Psoas muscle (tissue), 8 donors: ENCODE results near the gene ZNF500. TPM values are rescaled to one million over a fixed set of nuclear protein-coding genes. Genes with fewer than 3 reads are reported as not detected.
A peak's percentile ranks its signal among the peaks of the same experiment; 100 is the strongest.

Experiments used
- ATAC-seq, 4 donors: fragments of 200-7000 bp; cut with Tn5 transposase; one replicate each; pipeline ENCODE4 v1.9.1; 2020; ENCODE audit warnings: moderate library complexity in 3 of 4, mild to moderate bottlenecking in 2 of 4
- DNase-seq, 2 donors: peaks; one replicate each; pipeline ENCODE4 v3.0.0-alpha.2; 2020
- H3K27ac ChIP-seq: fragments of 200-600 bp; one replicate; pipeline ENCODE4 v1.8.0; 2022
- H3K27me3 ChIP-seq, 3 donors: fragments of 200-600 bp in 1 of 3; one replicate each; pipeline versions ENCODE4 v1.6.1 to v1.8.0; 2013 to 2022; ENCODE audit warnings: low read length in 2 of 3, mild to moderate bottlenecking in 2 of 3, moderate library complexity in 1 of 3; ENCODE audit not compliant: insufficient read depth in 3 of 3
- H3K36me3 ChIP-seq, 2 donors: fragments of 200-600 bp in 1 of 2; one replicate each; pipeline versions ENCODE4 v1.6.1 to v1.8.0; 2013 to 2022; ENCODE audit warnings: low read depth in 1 of 2, mild to moderate bottlenecking in 1 of 2, moderate library complexity in 1 of 2; ENCODE audit not compliant: insufficient read depth in 1 of 2
- H3K4me1 ChIP-seq: fragments of 200-600 bp; one replicate; pipeline ENCODE4 v1.8.0; 2022
- H3K4me3 ChIP-seq: fragments of 200-600 bp; one replicate; pipeline ENCODE4 v1.8.0; 2022; ENCODE audit warnings: mild to moderate bottlenecking
- H3K9me3 ChIP-seq: fragments of 200-600 bp; one replicate; pipeline ENCODE4 v1.8.0; 2022
- WGBS, 3 donors: extraction: QIAGEN DNeasy Blood & Tissue Kit; methylation state at CpG; one replicate each; pipeline versions ENCODE4 v1.1.6 to v1.1.7; 2013; 5-methylcytosine and 5-hydroxymethylcytosine counted together
- intact Hi-C, 2 donors: fragments of 100-400 bp; cut with DNase I; formaldehyde crosslinking; loops; one replicate each; pipeline versions ENCODE4 v1.11.0 to v1.14.2; 2022
- polyA plus RNA-seq, 3 donors: library from polyadenylated mRNA; stranded (reverse); fragments of 200-250 nt; gene quantifications; one replicate each; pipeline ENCODE4 v1.2.3, GENCODE V29; 2013
- total RNA-seq, 4 donors: library from RNA; stranded (reverse); fragmentation: NEBNext Ultra II Directional in 2 of 4; extraction: Animal tissue kit (Norgen Biotek cat#: 25700) in 2 of 4; gene quantifications; one replicate each; pipeline versions ENCODE4 v1.2.1 to v1.2.4, GENCODE V29; 2021 to 2023
- TF ChIP-seq, protein P1 (sequence below): fragments of 200-600 bp; IDR thresholded peaks from one replicate; pipeline ENCODE4 v1.8.0; 2022; ENCODE audit warnings: antibody characterized with exemption
- donor health status: healthy with polysubstance abuse.
- donor health status: DM: no; HTN: no; CAD: no; lungs with moderate emphysema.
- donor health status: Bipolar disorder and iron deficiency.
- donor health status: healthy.
- donor health status: DM: yes; HTN: yes; CAD: no.
- donor health status: DM: no; HTN: no; CAD: no.
- donor health status: DM: no; HTN: no; CAD: no.
- donor health status: DM: yes; HTN: yes; CAD: no.

Gene ZNF500
- total and polyA plus RNA-seq, 7 donors, result 3.7 to 8.9 (median 7.0) TPM

DNA sequence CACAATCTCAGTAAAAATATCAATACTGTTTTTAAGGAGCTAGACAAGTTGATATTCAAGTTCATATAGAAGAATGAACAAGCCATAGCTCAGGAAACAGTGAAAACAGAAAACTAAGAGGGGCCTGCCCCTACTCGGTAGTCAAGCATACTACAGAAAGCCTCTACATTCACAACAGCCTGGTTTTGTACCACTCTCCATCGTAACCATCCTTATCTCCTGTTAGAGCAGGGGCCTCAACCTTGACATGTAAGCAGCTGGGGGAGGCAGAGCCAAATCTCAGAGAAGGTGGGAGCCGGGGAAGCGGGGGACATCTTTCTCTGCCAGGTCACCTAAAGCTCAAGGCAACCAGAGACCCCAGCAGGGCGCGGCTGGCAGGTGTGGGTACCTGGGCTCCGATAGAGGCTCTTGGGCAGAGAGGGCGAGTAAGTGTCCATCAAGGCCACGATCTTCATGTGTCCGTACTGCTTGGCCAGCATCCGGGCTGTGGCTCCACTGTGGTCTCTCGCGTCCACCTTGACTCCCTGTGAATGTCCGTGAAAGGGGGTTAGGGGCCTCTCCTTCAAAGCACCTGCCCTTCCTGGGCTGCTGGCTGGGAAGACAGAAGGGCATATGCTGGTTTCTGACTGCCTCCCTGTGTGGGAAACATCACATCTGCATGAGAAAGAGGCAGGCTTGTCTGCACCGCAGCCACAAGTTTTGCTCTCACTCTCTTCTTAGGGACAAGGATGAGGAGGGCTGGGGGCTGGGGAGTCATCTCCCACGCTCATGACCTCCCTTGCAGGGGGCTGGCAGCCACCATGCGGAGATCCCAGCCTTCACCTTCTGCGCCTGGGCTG, 53.1 kb downstream of the ZNF500 start:
- TF ChIP-seq, protein P1, sequence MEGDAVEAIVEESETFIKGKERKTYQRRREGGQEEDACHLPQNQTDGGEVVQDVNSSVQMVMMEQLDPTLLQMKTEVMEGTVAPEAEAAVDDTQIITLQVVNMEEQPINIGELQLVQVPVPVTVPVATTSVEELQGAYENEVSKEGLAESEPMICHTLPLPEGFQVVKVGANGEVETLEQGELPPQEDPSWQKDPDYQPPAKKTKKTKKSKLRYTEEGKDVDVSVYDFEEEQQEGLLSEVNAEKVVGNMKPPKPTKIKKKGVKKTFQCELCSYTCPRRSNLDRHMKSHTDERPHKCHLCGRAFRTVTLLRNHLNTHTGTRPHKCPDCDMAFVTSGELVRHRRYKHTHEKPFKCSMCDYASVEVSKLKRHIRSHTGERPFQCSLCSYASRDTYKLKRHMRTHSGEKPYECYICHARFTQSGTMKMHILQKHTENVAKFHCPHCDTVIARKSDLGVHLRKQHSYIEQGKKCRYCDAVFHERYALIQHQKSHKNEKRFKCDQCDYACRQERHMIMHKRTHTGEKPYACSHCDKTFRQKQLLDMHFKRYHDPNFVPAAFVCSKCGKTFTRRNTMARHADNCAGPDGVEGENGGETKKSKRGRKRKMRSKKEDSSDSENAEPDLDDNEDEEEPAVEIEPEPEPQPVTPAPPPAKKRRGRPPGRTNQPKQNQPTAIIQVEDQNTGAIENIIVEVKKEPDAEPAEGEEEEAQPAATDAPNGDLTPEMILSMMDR, result no peak
- no peaks in the 10 kb centered on the region for H3K9me3 ChIP-seq
- H3K27ac ChIP-seq, result no peak overlapping the region
- WGBS, 3 donors, result 85 to 88% (median 87%) methylated on average over 18 of the region's 18 CpGs
- H3K36me3 ChIP-seq, result peaks cover 2 to 70% of the 10 kb centered on the region in 2 donors
- DNase-seq (peak in 1 of 2 donors; percentile 23), ATAC-seq (no peak)
- no peaks in the 10 kb centered on the region for H3K27me3 ChIP-seq
- H3K4me3 ChIP-seq, result no peak overlapping the region
- H3K4me1 ChIP-seq, result no peaks in the 10 kb centered on the region
- intact Hi-C loops, result no loop called here

DNA sequence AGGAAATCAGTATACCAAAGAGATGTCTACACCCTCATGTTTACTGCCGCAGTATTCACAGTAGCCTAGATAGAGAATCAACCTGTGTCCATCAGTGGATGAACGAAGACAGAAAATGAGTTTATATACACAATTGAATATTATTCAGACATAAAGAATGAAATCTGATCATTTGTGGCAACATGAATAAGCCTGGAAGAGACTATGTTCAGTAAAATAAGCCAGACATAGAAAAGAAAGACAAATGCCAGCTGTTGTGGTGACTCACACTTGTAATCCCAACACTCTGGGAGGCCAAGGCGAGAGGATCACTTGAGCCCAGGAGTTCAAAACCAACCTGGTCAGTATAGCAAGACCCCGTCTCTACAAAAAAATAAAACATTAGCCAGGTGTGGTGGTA, 57.5 kb downstream of the ZNF500 start:
- Histone ChIP-seq H3K27me3 (no peaks in the 10 kb centered on the region), H3K36me3 (peaks cover 0 to 77% of the 10 kb centered on the region in 2 donors)
- intact Hi-C loops, result no loop called here

DNA sequence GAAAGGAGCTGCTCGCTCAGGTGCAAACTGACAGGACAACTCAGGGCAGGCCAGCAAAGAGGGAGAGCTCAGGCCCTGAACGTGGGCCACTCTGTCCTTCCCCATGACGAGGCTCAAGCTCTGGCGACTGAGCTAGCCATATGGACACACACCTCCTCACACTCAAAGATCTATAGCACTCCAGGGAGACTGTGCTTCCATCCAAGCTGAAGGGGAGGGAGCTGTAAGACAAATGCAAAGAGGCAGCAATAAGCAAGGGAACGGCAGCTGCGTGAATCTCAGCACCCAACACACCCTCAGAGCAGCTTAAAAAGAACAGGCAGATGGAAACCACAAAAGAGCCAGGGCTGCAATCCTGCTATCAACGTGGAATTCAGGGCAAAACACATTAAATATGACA, 60.1 kb downstream of the ZNF500 start:
- DNase-seq, result peak in 1 of 2 donors; percentile 23
- no peak for ATAC-seq
- Histone ChIP-seq H3K27ac (no peak overlapping the region), H3K4me3 (no peak overlapping the region), H3K36me3 (peaks cover 0 to 67% of the 10 kb centered on the region in 2 donors), H3K9me3 (no peaks in the 10 kb centered on the region), H3K27me3 (no peaks in the 10 kb centered on the region), H3K4me1 (no peaks in the 10 kb centered on the region)
- WGBS, 3 donors, result 72 to 77% (median 75%) methylated on average over 7 of the region's 7 CpGs
- TF ChIP-seq, protein P1, result no peak
- intact Hi-C loops, result loop anchor here in 1 of 2 donors (1.0 kb wide), 1 partner anchor 19 kb away; no protein-coding TSS in a partner anchor

More for the DNA sequence above, 57.5 kb downstream of the ZNF500 start:
- TF ChIP-seq, protein P1, result no peak
- WGBS, 3 donors, result 95 to 99% (median 96%) methylated on average over 4 of the region's 4 CpGs
- no peak overlapping the region for H3K4me3 ChIP-seq
- no peak for ATAC-seq
- H3K27ac ChIP-seq, result no peak overlapping the region
- no peaks in the 10 kb centered on the region for H3K4me1 ChIP-seq
- peak in 1 of 2 donors; percentile 1 for DNase-seq
- H3K9me3 ChIP-seq, result no peaks in the 10 kb centered on the region

DNA sequence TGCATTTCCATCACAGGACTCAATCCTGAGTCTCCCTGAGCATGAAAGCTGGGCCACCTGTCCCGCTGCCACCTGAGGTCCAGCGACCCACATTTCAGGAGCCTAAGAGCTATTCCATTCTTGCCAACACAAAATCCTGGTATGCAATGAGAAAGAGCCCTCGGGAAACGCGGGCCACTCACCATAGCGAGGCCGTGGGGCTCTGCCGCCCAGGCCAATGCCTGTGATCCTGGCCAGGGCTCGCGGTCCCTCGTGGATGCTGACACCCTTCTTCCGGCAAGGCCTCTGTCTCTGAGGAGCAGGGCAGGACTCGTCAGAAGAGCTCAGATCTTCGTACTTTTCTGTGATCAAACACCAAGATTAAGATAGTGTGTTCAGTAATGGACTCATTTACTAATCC, 62.0 kb downstream of the ZNF500 start:
- Histone ChIP-seq H3K36me3 (peaks cover 7 to 75% of the 10 kb centered on the region in 2 donors), H3K4me1 (no peaks in the 10 kb centered on the region), H3K9me3 (no peaks in the 10 kb centered on the region), H3K27ac (no peak overlapping the region), H3K4me3 (no peak overlapping the region), H3K27me3 (no peaks in the 10 kb centered on the region)
- DNase-seq, result peak in 1 of 2 donors; percentile 32
- intact Hi-C loops, result no loop called here
- WGBS, 3 donors, result 94 to 95% (median 94%) methylated on average over 14 of the region's 14 CpGs
- ATAC-seq, result no peak
- TF ChIP-seq, protein P1, result no peak
